Stimulated activated CD4-positive, alpha-beta T cell treated with anti-CD3 and anti-CD28 coated beads, Interleukin-15, amount 100 ng/mL, for 1 hour (primary cell): Measurements from ENCODE around the gene CNRIP1.
A peak's percentile ranks its signal among the peaks of the same experiment; 100 is the strongest.
"Not testable (repeated sequence)": the region's sequence is repeated elsewhere in the genome, so short reads cannot be mapped to it uniquely, and the experiment has no call there.

Experiments
- DNase-seq, 2 donors: peaks; one replicate each; pipeline ENCODE4 v3.0.0-alpha.2; 2020; ENCODE audit warnings: low read depth in 1 of 2, low spot score in 1 of 2

The CNRIP1 gene

GRCh38 chr2:68319398-68320117, at the start of gene CNRIP1:
Gene CNRIP1 (minus strand): TSS chr2:68319949. CDS start chr2:68319400, 549 bp downstream.
- no peak for DNase-seq

DNA sequence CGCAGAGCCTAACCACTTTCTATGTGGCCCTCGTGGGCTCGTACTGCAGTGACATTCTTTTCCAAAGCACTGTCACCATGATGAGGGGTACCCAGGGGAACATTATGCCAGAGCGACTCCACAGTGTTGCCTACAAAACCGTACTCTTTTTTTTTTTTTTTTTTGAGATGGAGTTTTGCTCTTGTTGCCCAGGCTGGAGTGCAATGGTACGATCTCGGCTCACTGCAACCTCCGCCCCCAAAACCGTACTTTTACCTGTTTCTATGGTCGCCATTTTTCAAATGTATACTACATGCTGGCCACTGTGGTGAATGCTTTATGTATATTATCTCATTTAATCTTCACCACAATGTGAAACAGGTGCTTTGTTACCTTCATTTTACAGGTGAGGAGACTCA, 49.6 kb upstream of the CNRIP1 start:
- DNase-seq: no peak

DNA sequence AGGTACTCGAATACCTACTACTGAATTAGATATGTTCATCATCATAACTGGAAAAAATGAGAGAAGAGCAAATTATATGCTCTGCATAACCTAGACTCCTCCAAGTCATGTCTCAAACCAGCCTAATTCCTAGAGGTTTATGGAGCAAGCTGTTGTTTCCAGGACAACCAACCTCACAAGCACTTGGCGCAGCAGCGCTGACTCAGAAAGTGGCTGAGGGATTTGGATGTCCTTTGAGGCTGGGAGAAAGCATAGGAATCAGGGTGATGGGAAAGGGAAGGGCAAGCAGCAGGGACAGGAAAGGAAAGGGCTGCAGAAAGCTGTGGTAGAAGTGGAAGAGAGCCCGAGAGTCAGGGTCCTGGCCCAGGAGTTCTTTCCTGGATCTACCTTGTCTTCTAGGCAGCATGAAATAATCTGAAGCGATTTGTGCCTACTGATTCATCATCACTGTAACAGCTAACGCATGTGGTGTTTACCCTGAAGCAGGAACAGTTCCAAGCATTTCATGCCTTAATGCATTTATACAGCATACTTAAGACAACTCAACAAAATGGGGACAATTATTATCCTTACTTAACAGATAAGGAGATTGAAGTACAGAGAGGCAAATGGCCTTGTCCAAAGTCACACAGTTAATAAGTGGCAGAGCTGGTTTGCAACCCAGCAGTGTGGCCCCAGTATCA, 49.0 kb upstream of the CNRIP1 start:
- no peak for DNase-seq

GRCh38 chr2:68367953-68368653, 48.4 kb upstream of the CNRIP1 start:
- DNase-seq: no peak

DNA sequence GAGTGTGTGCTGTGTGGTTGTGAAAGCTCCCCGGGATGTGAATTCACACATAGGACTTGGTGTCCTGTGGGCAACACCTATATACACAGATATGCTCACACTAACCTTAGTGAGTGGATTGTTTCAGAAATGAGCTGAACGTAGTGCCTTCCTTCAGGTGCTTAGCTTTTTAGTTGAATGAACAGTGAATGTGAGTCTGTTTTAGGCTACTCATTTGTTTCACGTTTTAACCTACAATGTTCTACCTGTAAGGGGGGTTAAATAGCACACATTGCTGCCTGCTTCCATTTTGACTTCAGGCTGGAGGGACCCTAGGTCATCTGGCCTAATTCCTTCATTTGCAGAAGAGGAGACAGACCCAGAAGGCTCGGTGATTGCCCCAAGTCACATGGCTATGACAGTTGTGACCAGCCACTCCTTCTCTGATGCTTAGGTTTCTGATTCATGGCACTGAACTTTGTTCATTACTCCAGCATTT, 46.4 kb upstream of the CNRIP1 start:
- no peak for DNase-seq

GRCh38 chr2:68365087-68365486, 45.3 kb upstream of the CNRIP1 start, which contains the start of gene PLEK:
Gene PLEK (plus strand): TSS chr2:68365282. CDS start chr2:68365352, 70 bp downstream.
- no peak for DNase-seq

DNA sequence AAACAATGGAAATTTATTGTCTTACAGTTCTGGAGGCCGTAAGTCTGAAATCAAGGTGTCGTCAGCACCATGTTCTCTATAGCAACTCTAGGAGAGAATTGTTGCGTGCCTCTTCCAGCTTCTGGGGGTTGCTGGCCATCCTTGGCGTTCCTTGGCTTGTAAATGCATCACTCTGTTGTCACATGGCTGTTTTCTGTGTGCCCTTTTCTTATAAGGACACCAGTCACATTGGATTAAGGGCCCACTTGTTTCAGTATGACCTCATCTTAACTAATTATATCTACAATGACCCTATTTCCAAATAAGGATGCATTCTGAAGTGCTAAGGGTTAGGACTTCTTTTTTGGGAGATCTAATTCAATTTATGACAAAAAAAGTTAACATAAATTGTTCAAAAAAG, 44.0 kb upstream of the CNRIP1 start:
- DNase-seq: no peak

DNA sequence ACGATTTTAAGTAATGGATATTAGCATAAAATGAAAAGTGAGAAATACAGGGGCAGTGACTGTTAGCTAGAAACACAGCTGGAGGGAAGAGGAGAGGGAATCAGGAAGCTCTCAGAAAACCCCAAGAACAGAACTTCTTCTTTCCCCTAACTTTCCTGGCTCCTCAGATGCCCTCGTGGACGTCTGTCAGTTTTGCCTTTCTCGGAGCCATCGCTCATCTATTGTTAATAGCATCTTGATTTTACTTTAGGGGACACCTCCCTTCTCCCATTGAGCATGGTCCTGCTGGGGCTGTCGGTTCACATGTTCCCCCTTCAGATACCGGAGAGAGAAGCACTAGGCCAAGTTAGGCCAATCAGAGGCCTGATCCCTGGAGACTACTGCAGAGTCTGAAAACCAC, 43.0 kb upstream of the CNRIP1 start:
- no peak for DNase-seq

DNA sequence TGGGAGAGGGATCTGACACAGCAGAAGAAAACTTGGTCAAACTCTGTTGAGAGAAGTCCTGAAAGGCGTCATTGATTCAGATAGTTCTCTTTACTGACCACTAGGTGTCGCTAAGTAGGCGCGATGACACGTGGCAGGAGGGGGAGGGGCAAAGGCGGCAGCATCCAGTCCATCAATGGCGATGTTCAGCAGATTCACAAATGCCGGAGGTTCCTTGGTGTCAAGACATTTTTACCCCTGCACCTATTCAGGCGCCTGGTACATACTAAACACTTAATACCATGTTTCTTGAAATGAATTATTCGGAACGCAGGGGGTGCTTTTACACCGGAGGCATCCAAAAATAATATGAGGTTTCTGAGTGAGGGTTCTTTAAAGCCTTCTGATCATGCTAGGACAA, 42.3 kb upstream of the CNRIP1 start:
- peak; percentile 51 to 70 for DNase-seq

DNA sequence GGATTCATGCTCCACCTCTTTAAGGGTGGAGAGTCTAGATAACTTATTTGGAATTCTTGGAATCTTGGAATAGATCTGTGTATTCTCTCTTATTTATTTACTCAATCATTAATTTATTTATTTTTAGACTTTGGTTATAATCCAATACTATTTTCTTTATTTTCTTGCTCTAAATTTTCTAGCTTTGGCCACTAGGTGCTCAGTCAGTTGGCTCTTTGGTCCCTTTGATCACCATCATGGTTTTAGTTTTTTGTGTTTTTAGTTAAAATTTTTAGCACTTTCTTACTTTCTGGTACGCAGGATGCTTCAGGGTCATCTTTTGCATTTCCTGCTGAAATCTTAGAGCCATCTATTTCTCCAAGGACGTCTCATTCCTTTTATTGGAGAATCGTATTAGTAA, 40.1 kb upstream of the CNRIP1 start:
- no peak for DNase-seq

DNA sequence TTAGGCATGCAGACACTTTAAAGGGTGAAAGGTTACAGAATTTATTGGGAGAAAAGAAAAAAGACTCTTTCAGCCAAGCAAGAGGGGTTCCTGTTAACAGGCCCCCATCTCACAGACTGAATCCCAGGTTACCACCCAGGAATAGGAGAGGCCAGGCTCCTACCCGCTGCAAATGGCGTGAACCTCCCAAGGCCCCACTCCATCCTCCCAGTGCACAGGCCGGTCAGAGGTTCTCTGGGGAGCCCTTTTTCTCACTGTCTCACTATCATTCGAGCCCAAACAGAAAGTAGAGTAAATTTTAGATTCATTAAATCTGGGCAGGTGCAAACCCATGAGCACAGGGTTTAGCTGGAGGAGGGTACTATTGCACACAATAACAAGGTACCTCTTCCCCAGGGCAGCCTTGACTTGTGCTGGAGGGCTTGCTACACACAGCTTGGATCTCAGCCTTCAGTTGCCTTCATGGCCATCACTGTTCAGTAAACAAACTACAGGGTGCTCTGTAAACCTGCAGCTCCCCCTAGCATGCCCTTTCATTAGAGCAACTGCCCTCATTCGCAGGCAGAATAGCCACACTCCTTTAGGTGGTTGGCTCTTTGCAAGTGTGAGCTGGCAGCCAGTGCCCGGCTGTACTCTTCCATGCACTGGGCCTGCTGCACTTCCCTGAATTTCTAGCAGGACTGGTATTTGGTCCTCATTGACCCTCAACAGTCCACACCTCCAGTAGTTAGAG, 38.0 kb upstream of the CNRIP1 start:
- DNase-seq: no peak

DNA sequence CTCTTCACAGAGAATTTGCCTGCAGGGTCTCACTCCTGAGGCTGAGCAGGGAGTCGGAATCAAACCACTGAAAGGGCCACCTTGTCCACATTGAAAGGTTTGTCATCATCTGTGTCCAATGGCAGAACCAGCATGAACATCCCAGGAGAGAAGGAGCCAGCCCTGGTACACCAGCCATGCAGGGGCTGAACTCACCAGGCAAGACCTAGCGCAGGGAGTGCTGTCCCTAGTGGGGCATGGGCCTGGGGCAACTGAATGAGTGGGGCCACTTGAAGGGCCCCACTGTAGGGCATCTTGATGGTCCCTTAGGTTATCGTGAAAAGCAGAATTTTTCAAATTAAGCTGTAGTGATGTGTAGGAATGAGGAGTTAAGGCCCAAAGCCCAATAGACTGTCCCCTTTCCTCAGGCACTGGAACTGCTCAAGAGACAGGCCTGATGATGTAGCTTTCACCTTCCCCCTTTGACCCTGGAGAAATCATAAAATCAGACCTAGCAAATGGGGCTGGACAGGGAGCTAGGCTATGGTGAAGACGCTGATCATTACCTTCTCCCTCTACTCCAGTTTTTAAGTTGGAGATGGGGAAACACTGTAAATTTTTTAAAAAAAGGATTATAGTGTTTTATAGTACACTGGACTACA, 37.0 kb upstream of the CNRIP1 start:
- no peak for DNase-seq

DNA sequence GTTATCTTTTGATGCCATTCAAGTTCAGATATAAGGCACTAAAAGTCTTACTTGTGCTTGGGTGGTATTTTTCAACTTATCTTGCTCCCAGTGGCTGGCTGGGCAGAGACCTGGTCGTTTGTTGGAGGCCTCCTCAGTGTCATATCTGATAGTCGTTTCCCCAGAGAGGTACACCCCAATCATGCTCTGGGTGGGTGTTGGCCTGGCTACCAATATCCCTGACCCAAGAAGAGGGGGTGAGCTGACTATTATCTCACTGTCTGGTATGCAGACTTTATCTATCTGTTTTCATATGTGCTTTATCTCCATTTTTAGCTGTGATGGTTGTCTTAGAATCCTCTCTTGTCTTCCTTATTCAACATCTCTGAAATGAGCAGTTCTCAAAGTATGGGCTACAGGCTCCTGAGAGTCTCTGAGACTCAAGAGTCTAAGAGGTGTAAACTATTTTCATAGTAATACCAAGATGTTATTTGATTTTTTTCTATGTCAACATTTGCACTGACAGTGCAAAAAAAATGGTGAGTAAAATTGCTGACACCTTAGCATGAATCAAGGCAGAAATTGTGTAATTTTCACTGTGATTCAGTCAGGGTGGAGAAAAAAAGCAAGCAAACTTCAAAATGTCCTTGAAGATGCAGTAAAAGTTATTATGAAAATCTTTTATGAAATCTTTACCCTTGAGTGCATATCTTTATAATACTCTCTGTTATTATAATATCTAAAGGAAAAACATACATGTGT, 33.1 kb upstream of the CNRIP1 start:
- no peak for DNase-seq

DNA sequence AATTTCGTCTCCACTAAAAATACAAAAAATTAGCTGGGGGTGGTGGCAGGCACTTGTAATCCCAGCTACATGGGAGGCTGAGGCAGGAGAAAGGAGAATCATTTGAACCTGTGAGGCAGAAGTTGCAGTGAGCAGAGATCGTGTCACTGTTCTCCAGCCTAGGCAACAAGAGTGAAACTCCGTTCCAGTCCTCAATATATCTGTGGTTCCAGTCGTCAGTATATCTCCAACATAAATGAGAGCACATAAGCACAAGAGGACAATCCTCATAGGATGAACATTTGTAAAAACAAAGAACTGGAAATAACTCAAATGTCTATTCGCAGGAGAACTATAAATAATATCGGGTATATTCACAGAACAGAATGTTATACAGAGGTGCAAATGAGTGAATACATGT, 32.2 kb upstream of the CNRIP1 start:
- no peak for DNase-seq

GRCh38 chr2:68349091-68349490, 29.3 kb upstream of the CNRIP1 start:
- not testable (repeated sequence) for DNase-seq

GRCh38 chr2:68345129-68345875, 25.6 kb upstream of the CNRIP1 start:
- no peak for DNase-seq

- DNase-seq: no peak
Measured at GRCh38 chr2:68344031-68344430, 24.3 kb upstream of the CNRIP1 start.

GRCh38 chr2:68342470-68342869, 22.7 kb upstream of the CNRIP1 start:
- no peak for DNase-seq

DNA sequence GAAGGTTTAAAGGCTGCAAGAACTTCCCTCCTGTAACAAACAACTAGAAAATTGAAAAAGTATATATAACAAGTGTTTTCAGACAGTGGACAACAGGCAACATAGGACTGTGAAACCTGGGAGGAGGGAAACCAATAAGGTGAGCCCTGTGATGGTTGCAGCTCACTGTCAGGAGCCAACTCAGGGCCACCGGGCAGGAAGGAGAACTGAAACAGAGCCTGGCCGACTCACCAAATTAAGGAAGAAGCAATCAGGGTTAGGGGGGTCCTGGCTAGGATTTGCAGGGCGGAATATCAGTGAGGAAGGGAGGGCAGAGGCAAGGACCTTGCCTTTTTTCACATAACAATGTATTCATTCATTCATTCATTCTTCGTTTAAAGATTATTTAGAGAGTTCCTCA, 21.8 kb upstream of the CNRIP1 start:
- no peak for DNase-seq

DNA sequence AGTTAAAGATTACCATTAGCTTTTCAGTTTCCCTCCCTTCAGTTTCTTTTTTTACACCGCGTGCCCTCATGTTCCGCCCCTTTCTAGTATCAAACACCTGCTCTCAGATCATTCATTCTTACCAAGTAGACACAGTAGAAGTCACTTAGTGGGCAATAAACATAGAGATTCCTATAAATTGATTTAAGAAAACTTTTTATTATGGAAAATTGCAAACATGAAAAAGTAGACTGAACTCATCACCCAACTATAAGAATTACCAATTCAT, 21.2 kb upstream of the CNRIP1 start:
- DNase-seq: no peak
